ENCODE measurements around the gene SMURF2. TPM values are rescaled to one million over a fixed set of nuclear protein-coding genes. Genes with fewer than 3 reads are reported as not detected.

The SMURF2 gene
- total and polyA plus RNA-seq, 8 donors: 41.6 to 67.6 (median 52.7) TPM

- intact Hi-C loops (cut with DNase I): no loop called here
Measured at GRCh38 chr17:64537488-64537887, 124.6 kb downstream of the SMURF2 start.

GRCh38 chr17:64536913-64537312, 125.2 kb downstream of the SMURF2 start:
- ATAC-seq: no peak
- Histone ChIP-seq H3K4me1 (no peaks in the 10 kb centered on the region), H3K9me3 (no peaks in the 10 kb centered on the region), H3K36me3 (peaks cover 0 to 92% of the 10 kb centered on the region in 2 donors), H3K4me3 (no peak overlapping the region), H3K27ac (no peak overlapping the region), H3K27me3 (no peaks in the 10 kb centered on the region)
- TF ChIP-seq CTCF (IDR thresholded peaks at IDR 0.05): no peak
- intact Hi-C loops (cut with DNase I): no loop called here
- DNase-seq: no peak

More at GRCh38 chr17:64537488-64537887, 124.6 kb downstream of the SMURF2 start:
- peaks cover 0 to 92% of the 10 kb centered on the region in 2 donors for H3K36me3 ChIP-seq
- H3K4me1 ChIP-seq: no peaks in the 10 kb centered on the region
- no peak for DNase-seq
- ATAC-seq: no peak
- H3K4me3 ChIP-seq: no peak overlapping the region
- H3K9me3 ChIP-seq: no peaks in the 10 kb centered on the region
- TF ChIP-seq CTCF (IDR thresholded peaks at IDR 0.05): no peak
- no peaks in the 10 kb centered on the region for H3K27me3 ChIP-seq
- H3K27ac ChIP-seq: no peak overlapping the region

GRCh38 chr17:64535357-64535756, 126.8 kb downstream of the SMURF2 start:
- no peak for DNase-seq
- ATAC-seq: no peak
- TF ChIP-seq CTCF (IDR thresholded peaks at IDR 0.05): no peak
- intact Hi-C loops (cut with DNase I): no loop called here
- no peaks in the 10 kb centered on the region for H3K9me3 ChIP-seq
- peaks cover 0 to 98% of the 10 kb centered on the region in 2 donors for H3K36me3 ChIP-seq
- H3K27me3 ChIP-seq: no peaks in the 10 kb centered on the region
- H3K27ac ChIP-seq: no peak overlapping the region
- H3K4me3 ChIP-seq: no peak overlapping the region
- no peaks in the 10 kb centered on the region for H3K4me1 ChIP-seq

GRCh38 chr17:64534187-64534586, 127.9 kb downstream of the SMURF2 start:
- intact Hi-C loops (cut with DNase I): no loop called here
- H3K36me3 ChIP-seq: peaks cover 0 to 99% of the 10 kb centered on the region in 2 donors
- DNase-seq (no peak), ATAC-seq (peak; percentile 12)
- H3K4me3 ChIP-seq: no peak overlapping the region
- H3K27me3 ChIP-seq: no peaks in the 10 kb centered on the region
- H3K27ac ChIP-seq: no peak overlapping the region
- H3K9me3 ChIP-seq: no peaks in the 10 kb centered on the region
- no peak for TF ChIP-seq CTCF (IDR thresholded peaks at IDR 0.05)
- no peaks in the 10 kb centered on the region for H3K4me1 ChIP-seq

GRCh38 chr17:64533784-64534183, 128.3 kb downstream of the SMURF2 start:
- H3K27me3 ChIP-seq: no peaks in the 10 kb centered on the region
- no peak overlapping the region for H3K4me3 ChIP-seq
- intact Hi-C loops (cut with DNase I): no loop called here
- DNase-seq: no peak
- ATAC-seq: no peak
- peaks cover 0 to 99% of the 10 kb centered on the region in 2 donors for H3K36me3 ChIP-seq
- H3K4me1 ChIP-seq: no peaks in the 10 kb centered on the region
- no peak overlapping the region for H3K27ac ChIP-seq
- H3K9me3 ChIP-seq: no peaks in the 10 kb centered on the region
- TF ChIP-seq CTCF (IDR thresholded peaks at IDR 0.05): no peak

Measured in left lung (tissue), 10 donors.